NCI-H1930 (cell line): ENCODE measurements around the gene MACF1.
"Not testable (repeated sequence)": the region's sequence is repeated elsewhere in the genome, so short reads cannot be mapped to it uniquely, and the experiment has no call there.

Experiments used
- DNase-seq, 2 experiments: peaks; one replicate each; lab custom pipeline; 2025; lab: John Stamatoyannopoulos, UW

The MACF1 gene

GRCh38 chr1:39177706-39178105 is 26.8 kb upstream of the MACF1 start:
- DNase-seq: no peak

DNA sequence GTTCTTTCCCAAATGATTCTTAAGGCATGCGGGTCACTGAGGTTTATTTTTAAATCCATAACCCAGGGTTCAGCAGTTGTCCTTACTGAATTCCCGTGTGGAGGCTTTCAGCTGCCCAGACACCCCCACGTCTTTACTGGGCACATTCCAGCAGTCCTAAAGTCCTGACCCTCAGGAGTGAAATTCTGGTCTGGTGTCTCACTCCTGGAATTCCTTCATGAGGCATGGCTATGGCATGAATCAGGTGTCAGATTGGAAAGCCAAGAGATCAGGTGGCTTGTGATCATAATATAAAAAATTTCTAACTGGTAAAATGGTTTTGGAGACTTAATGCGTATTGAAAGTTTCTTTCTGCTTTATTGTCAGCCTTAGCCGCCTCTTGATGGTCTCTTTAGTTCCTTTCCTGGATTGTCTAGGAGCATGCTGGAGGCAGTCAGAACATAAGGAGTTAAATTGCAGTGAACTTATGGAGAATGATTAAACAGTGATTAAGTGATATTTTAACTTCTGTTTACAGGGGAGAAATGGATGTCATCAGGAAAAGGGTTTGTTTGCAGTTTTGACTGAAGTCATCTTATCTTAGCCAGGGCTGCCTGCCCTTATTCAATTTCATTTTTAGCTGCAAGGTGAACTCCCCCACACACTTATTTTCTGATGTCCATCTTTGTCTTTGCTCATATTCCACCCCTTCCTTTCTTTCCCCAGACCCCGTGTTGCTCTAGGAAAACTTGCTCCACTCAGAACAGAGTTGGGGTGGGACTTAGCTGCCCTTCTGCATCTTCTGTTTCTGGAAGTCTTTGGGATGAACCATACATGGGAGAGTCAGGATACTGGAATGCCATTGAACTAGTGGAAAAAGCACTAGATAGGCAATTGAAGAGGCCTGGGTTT is 25.7 kb upstream of the MACF1 start:
- DNase-seq: no peak

DNA sequence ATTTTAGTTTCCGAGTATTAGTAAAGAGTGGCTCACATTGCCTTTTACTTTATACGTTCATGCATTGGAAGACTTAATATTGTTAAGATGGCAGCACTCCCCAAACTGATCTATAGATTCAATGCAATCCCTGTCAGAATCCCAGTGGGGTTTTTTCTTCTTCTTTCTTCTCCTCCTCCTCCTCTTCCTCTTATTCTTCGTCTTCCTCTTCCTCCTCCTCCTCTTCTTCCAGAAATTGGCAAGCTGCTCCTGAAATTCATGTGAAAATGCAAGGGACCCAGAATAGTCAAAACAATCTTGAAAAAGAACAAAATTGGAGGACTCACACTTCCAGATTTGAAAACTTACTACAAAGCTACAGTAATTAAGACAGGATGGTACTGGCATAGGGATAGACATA is 23.2 kb upstream of the MACF1 start:
- no peak for DNase-seq

DNA sequence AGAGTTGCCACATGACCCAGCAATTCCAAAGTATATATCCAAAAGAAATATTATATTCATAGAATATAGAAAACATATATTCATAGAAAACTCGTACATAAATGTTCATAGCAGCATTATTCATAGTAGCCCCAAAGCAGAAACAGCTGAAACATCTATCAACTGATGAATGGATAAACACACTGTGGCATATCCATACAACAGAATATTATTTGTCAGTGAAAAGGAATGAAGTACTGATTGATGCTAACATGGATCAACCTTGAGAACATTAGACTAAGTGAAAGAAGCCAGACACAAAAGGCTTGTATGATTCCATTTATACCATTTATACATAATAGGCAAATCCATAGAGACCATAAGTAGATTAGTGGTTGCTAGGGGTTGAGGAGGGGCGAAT is 21.7 kb upstream of the MACF1 start:
- DNase-seq: no peak

GRCh38 chr1:39183503-39184353 is 20.8 kb upstream of the MACF1 start:
- DNase-seq: no peak

- DNase-seq: no peak
These were observed 20.1 kb upstream of the MACF1 start for GRCh38 chr1:39184354-39184818.

- no peak for DNase-seq
These were observed 17.0 kb upstream of the MACF1 start for GRCh38 chr1:39187275-39188046.

DNA sequence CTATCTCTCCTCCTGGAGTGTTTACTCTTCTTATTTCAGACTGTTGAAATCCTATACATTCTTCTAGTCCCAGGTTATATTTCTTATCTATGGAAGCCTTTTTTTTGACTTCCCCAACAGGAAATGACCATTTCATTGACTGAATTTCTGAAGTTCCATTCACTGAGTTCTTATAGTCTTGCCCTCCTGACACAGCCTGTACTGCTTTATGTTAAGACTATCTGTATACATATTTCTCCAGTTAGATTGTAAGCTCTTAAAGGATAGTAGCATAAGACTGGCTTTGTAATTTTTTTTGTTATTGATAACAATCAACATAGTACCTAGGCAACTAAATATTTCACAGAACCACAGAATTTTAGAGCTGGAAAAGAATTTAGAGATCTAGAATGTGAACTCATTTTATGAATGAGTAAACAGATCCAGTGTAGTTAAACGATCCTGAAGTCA is 14.9 kb upstream of the MACF1 start:
- no peak for DNase-seq

- DNase-seq: no peak
These were observed 14.4 kb upstream of the MACF1 start for GRCh38 chr1:39190096-39190495.

- no peak for DNase-seq
These were observed 10.0 kb upstream of the MACF1 start for GRCh38 chr1:39194398-39195051.

GRCh38 chr1:39195166-39196111 is 9.1 kb upstream of the MACF1 start:
- no peak for DNase-seq

DNA sequence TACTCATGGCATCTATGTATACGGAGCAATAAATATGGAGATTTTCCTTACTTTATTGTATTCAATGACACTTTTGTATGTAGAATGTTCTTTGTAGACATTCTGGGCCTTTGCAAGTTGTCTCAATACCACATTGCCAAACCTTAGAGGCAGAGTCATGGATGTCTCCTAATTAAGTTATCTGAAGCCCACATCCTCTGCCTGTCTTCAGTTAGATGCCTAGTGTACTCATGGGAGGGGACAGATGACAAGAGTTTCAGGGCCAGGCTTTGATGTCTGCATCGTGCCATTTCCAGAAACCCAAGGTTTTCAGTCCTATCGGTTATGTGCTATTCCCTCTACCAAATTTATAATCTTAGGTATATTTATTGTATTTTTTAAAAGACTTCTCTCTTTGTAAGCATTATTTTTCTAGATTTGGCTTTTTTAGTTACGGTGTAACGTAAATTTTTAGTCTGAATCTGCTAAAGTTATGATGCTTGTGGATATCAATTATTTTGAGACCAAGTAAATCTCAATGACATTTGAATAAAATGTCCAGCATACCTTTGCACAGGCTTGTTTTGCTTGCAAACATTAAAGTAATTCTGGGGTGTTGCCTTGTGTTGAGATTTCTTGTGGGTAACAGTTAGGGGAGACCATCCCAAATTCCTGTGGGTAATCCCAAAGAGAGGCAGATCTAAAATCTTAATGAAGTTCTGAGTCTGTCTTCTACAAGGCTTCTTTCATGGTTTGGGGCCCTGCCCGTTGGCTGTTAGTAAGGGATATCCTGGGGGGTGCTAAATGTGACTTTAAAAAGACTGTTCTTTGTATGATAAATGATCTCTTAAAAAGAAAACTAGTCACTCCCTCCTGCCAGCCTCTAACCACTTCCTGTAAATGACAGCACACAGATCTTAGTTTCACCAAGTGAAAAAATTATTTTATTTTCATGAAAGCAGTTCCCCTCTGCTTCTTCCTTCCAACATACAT is 8.0 kb upstream of the MACF1 start:
- DNase-seq: no peak

DNA sequence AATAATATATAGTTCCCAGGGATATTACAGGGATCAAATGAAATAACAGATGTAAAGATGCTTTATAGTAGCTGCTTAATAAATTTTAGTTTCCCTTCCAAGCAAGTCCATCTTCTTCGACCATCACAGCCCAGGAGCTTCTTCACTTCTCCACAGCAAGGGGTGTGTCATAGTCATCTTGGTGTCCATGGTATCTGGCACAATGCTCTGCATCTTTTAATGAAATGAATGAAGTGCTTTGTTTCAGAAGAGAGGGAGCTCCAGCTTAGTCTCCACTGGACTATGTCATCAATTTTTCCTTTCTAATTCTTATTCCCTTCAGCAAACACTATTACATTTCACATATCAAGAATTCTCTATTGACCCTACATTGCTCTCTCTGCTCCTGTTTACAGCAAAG is 4.9 kb upstream of the MACF1 start:
- no peak for DNase-seq

DNA sequence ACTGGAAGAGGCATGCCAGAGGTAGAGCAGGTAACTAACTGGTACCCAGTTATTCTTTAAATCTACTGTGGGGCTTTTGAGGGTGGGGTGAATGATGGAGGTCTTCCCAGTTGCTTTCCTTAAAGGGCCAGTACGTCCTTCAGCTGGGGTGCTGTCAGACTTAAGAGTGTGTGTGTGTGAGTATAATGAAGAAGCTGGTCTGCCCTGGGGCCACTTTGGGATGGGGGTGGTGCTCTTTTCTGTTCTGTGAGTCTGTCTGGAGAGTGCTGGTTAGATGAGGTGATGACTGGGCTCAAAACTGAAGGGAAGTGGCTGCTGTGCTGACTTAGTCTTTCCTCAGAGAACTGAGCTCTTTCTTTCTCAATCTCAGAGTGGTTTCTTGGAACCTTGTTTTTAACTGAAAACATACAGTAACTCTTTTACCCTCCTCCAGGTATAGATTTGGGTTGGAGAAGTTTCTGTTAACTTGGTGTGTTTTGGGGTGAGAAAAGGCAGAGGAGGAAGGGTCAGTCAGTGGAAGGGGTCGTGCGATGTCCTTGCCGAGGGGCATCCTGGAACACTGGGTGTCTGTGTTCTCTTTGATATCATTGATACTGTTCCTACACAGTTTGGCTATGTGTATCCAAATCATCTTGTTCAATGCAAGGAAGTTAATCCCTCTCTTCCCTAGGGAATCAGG is 746 bp downstream of the MACF1 start:
- no peak for DNase-seq

DNA sequence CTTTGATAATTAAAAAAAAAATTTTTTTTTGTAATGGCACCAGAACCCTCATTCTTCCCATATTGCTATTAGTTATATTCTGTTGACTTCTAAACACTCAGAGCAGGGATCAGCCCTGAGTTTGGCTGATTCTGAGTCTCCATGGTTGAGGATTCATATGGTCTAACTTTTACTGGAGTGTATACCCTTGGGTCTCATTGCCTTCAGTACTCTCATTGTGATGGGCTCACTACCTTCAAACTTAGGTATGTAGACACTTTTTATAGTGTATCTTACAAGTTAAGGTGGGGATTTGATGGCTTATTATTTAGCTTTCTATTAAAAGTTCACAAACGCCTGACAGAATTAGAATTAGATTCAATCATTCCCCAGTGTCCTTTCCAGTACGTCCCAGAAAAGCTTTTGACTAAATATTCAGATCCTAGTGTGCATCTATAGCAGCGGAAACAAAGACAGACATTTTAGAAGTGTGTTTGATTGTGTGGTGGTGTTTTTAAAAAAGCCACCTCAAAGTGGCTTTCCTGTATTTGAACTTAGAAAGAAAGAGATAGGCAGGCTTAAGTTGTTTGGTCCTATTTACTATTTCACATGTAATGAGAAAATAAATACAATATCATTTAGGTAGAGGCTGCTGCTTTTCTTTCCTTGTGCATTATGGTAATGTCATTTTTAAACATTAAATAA is 1.4 kb downstream of the MACF1 start:
- DNase-seq: no peak

- DNase-seq: not testable (repeated sequence)
These were observed 3.9 kb downstream of the MACF1 start for GRCh38 chr1:39208360-39208759.

- DNase-seq: no peak
These were observed 6.2 kb downstream of the MACF1 start for GRCh38 chr1:39210649-39211048.

DNA sequence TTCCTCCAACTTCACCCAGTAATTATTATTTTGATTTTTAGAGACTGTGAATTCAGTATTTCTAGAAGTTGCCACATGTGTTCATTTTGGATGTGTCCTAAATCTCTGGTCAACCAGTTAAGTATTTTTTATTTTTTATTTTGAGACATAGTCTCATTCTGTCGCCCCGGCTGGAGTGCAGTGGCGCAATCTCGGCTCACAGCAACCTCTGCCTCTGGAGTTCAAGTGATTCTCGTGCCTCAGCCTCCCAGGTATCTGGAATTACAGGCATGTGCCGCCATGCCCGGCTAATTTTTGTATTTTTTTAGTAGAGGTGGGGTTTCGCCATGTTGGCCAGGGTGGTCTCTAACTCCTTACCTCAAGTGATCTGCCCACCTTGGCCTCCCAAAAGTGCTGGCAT is 8.0 kb downstream of the MACF1 start:
- no peak for DNase-seq
